H1 (cell line): Measurements from ENCODE around the gene METTL6. TPM values are rescaled to one million over a fixed set of nuclear protein-coding genes. Genes with fewer than 3 reads are reported as not detected.

Experiments used
- CTCF ChIA-PET: fragments of 300-600 bp; sonication (Branson Sonifier 250); formaldehyde crosslinking; loops from one replicate; lab custom pipeline; 2021; ENCODE audit not compliant: partially characterized antibody; lab: Charles Lee
- POLR2A ChIA-PET: fragments of 300-600 bp; sonication (Branson Sonifier 250); formaldehyde crosslinking; loops from one replicate; lab custom pipeline; 2021; ENCODE audit warnings: inconsistent platforms; ENCODE audit not compliant: partially characterized antibody; lab: Charles Lee
- DNase-seq, 2 experiments: peaks; one replicate each; pipeline versions ENCODE4 v3.0.0 to v3.0.0-alpha.2; 2010 to 2022; ENCODE audit warnings: low spot score in 2 of 2, low read depth in 1 of 2, mixed read lengths in 1 of 2
- FAIRE-seq: peaks from 2 replicates; lab custom pipeline; 2011; peaks lifted over from hg19 to GRCh38; lab: Jason Lieb, UNC
- H2AFZ ChIP-seq: 2 replicates; pipeline ENCODE4 v1.8.1; 2012; ENCODE audit warnings: low read length, inconsistent platforms
- H2AK5ac ChIP-seq: 2 replicates; pipeline ENCODE4 v1.6.1; 2013; ENCODE audit warnings: low read depth, low read length
- H2BK120ac ChIP-seq: replicated peaks from 2 replicates; pipeline ENCODE3; 2013; ENCODE audit warnings: low read depth, low read length, inconsistent platforms
- H2BK12ac ChIP-seq: 2 replicates; pipeline ENCODE4 v1.6.1; 2013; ENCODE audit warnings: low read depth, low read length
- H2BK15ac ChIP-seq: 2 replicates; pipeline ENCODE4 v1.6.1; 2013; ENCODE audit warnings: low read length
- H2BK20ac ChIP-seq: 2 replicates; pipeline ENCODE4 v1.6.1; 2013; ENCODE audit warnings: low read length
- H2BK5ac ChIP-seq: 2 replicates; pipeline ENCODE4 v1.6.1; 2013; ENCODE audit warnings: low read depth, low read length
- H3K14ac ChIP-seq: 2 replicates; pipeline ENCODE4 v1.6.1; 2013; ENCODE audit warnings: inconsistent platforms; ENCODE audit not compliant: insufficient read length
- H3K18ac ChIP-seq: 2 replicates; pipeline ENCODE4 v1.6.1; 2013; ENCODE audit warnings: low read length; ENCODE audit errors: extremely low read depth
- H3K23ac ChIP-seq: 2 replicates; pipeline ENCODE4 v1.6.1; 2013; ENCODE audit warnings: inconsistent platforms; ENCODE audit not compliant: insufficient read length
- H3K23me2 ChIP-seq: 2 replicates; pipeline ENCODE4 v1.6.1; 2013; ENCODE audit warnings: low read depth, low read length
- H3K27ac ChIP-seq: 2 replicates; pipeline ENCODE4 v1.6.1; 2011; ENCODE audit warnings: low read depth, low read length, inconsistent platforms
- H3K27me3 ChIP-seq, 4 experiments: replicated peaks in 1 of 4; 1 replicate in 1 of 4; 2 replicates in 3 of 4; pipeline versions ENCODE4 v1.6.1 to v1.8.1; 2011 to 2013; ENCODE audit warnings: low read length in 3 of 4, mild to moderate bottlenecking in 3 of 4, inconsistent platforms in 2 of 4, mixed read lengths in 2 of 4, moderate library complexity in 1 of 4; ENCODE audit not compliant: control insufficient read depth in 3 of 4, insufficient read depth in 3 of 4; ENCODE audit errors: extremely low read depth in 1 of 4
- H3K36me3 ChIP-seq, 4 experiments: 2 replicates each; pipeline versions ENCODE4 v1.6.1 to v1.8.1; 2011 to 2013; ENCODE audit warnings: mild to moderate bottlenecking in 4 of 4, low read length in 3 of 4, moderate library complexity in 2 of 4, control low read depth in 1 of 4, inconsistent platforms in 1 of 4; ENCODE audit not compliant: insufficient read depth in 4 of 4, control insufficient read depth in 2 of 4
- H3K4ac ChIP-seq: replicated peaks from 2 replicates; pipeline ENCODE3; 2013; ENCODE audit warnings: low read length, low read depth, mixed read lengths, inconsistent platforms; ENCODE audit not compliant: insufficient read length
- H3K4me1 ChIP-seq, 4 experiments: replicated peaks in 1 of 4; 1 replicate in 1 of 4; 2 replicates in 3 of 4; pipeline versions ENCODE4 v1.6.1 to v1.8.1; 2011 to 2013; ENCODE audit warnings: low read length in 3 of 4, inconsistent platforms in 2 of 4, mixed read lengths in 1 of 4; ENCODE audit not compliant: insufficient read depth in 4 of 4, control insufficient read depth in 3 of 4
- H3K4me2 ChIP-seq, 2 experiments: 2 replicates each; pipeline versions ENCODE4 v1.6.1 to v1.8.1; 2011 to 2013; ENCODE audit warnings: low read depth in 2 of 2, low read length in 2 of 2, control low read depth in 1 of 2, inconsistent platforms in 1 of 2, mild to moderate bottlenecking in 1 of 2; ENCODE audit not compliant: insufficient read depth in 1 of 2
- H3K4me3 ChIP-seq, 4 experiments: fragments of 200-600, 300-600 bp in 1 of 4; sonication (generic), shearing (Covaris generic), sonication (Bioruptor Twin) in 1 of 4; 2 replicates each; pipeline versions ENCODE4 v1.5.1 to v1.8.1; 2011 to 2016; ENCODE audit warnings: low read length in 4 of 4, low read depth in 3 of 4, control low read depth in 2 of 4, inconsistent platforms in 2 of 4, mild to moderate bottlenecking in 2 of 4, mixed read lengths in 1 of 4, moderate library complexity in 1 of 4; ENCODE audit not compliant: insufficient read depth in 2 of 4; ENCODE audit errors: extremely low read depth in 1 of 4
- H3K56ac ChIP-seq: replicated peaks from 2 replicates; pipeline ENCODE3; 2013; ENCODE audit warnings: low read depth, mild to moderate bottlenecking, mixed read lengths, low read length, inconsistent platforms; ENCODE audit not compliant: insufficient read length
- H3K79me1 ChIP-seq: 2 replicates; pipeline ENCODE4 v1.6.1; 2013; ENCODE audit warnings: low read depth, low read length, control low read depth
- H3K79me2 ChIP-seq, 2 experiments: 2 replicates each; pipeline versions ENCODE4 v1.6.1 to v1.8.1; 2012 to 2013; ENCODE audit warnings: low read length in 2 of 2, mild to moderate bottlenecking in 2 of 2, inconsistent platforms in 1 of 2; ENCODE audit not compliant: insufficient read depth in 2 of 2, control insufficient read depth in 1 of 2
- H3K9ac ChIP-seq, 4 experiments: replicated peaks in 1 of 4; 1 replicate in 1 of 4; 2 replicates in 3 of 4; pipeline versions ENCODE4 v1.6.1 to v1.8.1; 2011 to 2013; ENCODE audit warnings: low read depth in 3 of 4, low read length in 3 of 4, control low read depth in 2 of 4, mild to moderate bottlenecking in 2 of 4, moderate library complexity in 2 of 4, inconsistent platforms in 1 of 4; ENCODE audit errors: extremely low read depth in 1 of 4
- H3K9me3 ChIP-seq, 2 experiments: 2 replicates each; pipeline versions ENCODE4 v1.6.1 to v1.8.1; 2012 to 2013; ENCODE audit warnings: mild to moderate bottlenecking in 2 of 2, moderate library complexity in 2 of 2, control low read depth in 1 of 2, inconsistent platforms in 1 of 2, low read depth in 1 of 2, low read length in 1 of 2, mixed read lengths in 1 of 2; ENCODE audit not compliant: insufficient read depth in 2 of 2
- H4K20me1 ChIP-seq, 2 experiments: replicated peaks in 1 of 2; 2 replicates each; pipeline versions ENCODE3 to v1.8.1; 2011 to 2013; ENCODE audit warnings: inconsistent platforms in 2 of 2, low read length in 2 of 2, mild to moderate bottlenecking in 1 of 2; ENCODE audit not compliant: insufficient read depth in 2 of 2, control insufficient read depth in 1 of 2
- H4K5ac ChIP-seq: 2 replicates; pipeline ENCODE4 v1.6.1; 2013; ENCODE audit warnings: low read length, low read depth, mixed read lengths, inconsistent platforms; ENCODE audit not compliant: insufficient read length
- H4K8ac ChIP-seq: 2 replicates; pipeline ENCODE4 v1.8.0; 2013; ENCODE audit warnings: mild to moderate bottlenecking, moderate library complexity, low read length, inconsistent platforms; ENCODE audit not compliant: insufficient read depth; ENCODE audit errors: extremely low read depth
- H4K91ac ChIP-seq: replicated peaks from 2 replicates; pipeline ENCODE3; 2013; ENCODE audit warnings: low read length, mixed read lengths, inconsistent platforms; ENCODE audit not compliant: insufficient read length
- SIN3A ChIP-seq, 2 experiments: IDR thresholded peaks in 1 of 2; conservative IDR thresholded peaks in 1 of 2; 2 replicates each; pipeline ENCODE4 v1.6.1; 2011 to 2012; ENCODE audit warnings: low read length in 2 of 2, improper control_type of control experiment in 1 of 2, low read depth in 1 of 2, mild to moderate bottlenecking in 1 of 2
- WGBS, 2 experiments: shearing (Covaris generic) in 1 of 2; methylation state at CpG; one replicate each; pipeline versions ENCODE4 v1.1.6 to v1.1.7; 2013 to 2015; ENCODE audit warnings: low lambda C conversion rate in 2 of 2, mixed read lengths in 2 of 2, inconsistent platforms in 1 of 2, low coverage in 1 of 2, missing lambda C conversion rate in 1 of 2; ENCODE audit not compliant: insufficient replicate concordance in 2 of 2, insufficient coverage in 1 of 2, insufficient read length in 1 of 2; ENCODE audit errors: extremely low coverage in 1 of 2, missing lambda C conversion rate in 1 of 2; 5-methylcytosine and 5-hydroxymethylcytosine counted together
- polyA plus RNA-seq, 7 experiments: library from polyadenylated mRNA; depleted of rRNA in 3 of 7; stranded (reverse) in 5 of 7; unstranded in 2 of 7; fragments of >200 nt in 5 of 7; fragments of 200-250 nt in 2 of 7; gene quantifications; 1 replicate in 5 of 7; 2 replicates in 1 of 7; 4 replicates in 1 of 7; pipeline versions ENCODE4 v1.2.1 to v1.2.3, GENCODE V29; 2011 to 2013; ENCODE audit warnings: missing spikeins in 2 of 7, mixed read lengths in 2 of 7
- total RNA-seq: library from RNA; stranded (reverse); fragmentation: NEBNext Ultra II Directional; extraction: Animal tissue kit (Norgen Biotek cat#: 25700); gene quantifications from 2 replicates; pipeline ENCODE4 v1.2.1, GENCODE V29; 2021
- TF ChIP-seq, protein P1 (sequence below): IDR thresholded peaks from 2 replicates; pipeline ENCODE4 v1.6.1; 2012; ENCODE audit warnings: inconsistent platforms

METTL6 gene
- total and polyA plus RNA-seq, 2 of the 8 experiments (the other 6 are each of a cell fraction or from before 2014, with no cell fraction given): 18.4 to 20.0 TPM

DNA sequence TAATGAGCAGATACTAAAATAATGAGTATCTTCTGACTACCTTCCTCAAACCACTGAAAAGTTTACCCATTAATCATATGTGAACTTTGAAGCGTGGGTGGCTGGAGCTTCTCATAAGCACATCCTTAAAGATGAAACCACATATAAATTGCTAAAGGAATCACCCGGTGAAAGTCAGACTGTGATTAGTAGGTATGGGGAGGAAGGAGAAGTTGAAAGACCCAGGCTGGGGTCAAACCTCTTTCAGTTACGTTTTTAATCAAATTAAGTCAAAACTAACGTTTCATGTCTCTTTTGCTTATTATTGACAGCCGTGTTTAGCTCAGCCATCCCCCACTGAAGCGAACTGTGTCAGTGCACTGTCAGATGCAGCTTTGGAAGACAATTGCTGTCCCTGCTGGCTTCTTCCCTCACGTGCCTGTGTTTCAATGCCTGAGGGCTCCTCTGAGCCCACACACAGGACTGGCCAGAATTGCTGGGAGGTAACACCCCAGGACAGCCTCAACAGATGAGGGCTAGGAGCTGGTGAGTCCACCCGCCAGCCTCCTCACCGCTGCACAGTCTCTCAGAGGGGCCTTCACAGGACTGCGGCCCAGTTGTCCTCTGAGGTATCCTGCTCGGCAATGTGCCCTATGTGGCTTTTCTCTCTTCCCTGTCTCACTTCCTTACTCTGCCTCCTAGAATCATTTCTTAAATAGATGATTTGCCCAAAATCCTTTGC is 65.7 kb downstream of the METTL6 start:
- H3K23me2 ChIP-seq: no peaks in the 10 kb centered on the region
- CTCF ChIA-PET: interaction anchor here (0.7 to 2.5 kb wide), 13 partner anchors 8 to 159 kb away, joined by 3 to 24 read pairs (median 4); no protein-coding TSS in a partner anchor
- H3K4me3 ChIP-seq: no peak overlapping the region
- H4K20me1 ChIP-seq: no peaks in the 10 kb centered on the region
- H3K23ac ChIP-seq: no peak overlapping the region
- H3K36me3 ChIP-seq: no peaks in the 10 kb centered on the region
- H3K56ac ChIP-seq: no peak overlapping the region
- H4K5ac ChIP-seq: no peak overlapping the region
- FAIRE-seq (no peak), DNase-seq (no peak)
- no peak overlapping the region for H2BK120ac ChIP-seq
- H3K9me3 ChIP-seq: no peaks in the 10 kb centered on the region
- H3K27me3 ChIP-seq: peaks cover 0 to 1% (median 0%) of the 10 kb centered on the region in 4 experiments; a peak in 2 of 7 replicates
- no peak overlapping the region for H2AK5ac ChIP-seq
- H3K4me1 ChIP-seq: peaks cover 0 to 10% (median 4%) of the 10 kb centered on the region in 4 experiments; a peak in 5 of 7 replicates
- H3K14ac ChIP-seq: no peak overlapping the region
- POLR2A ChIA-PET: no interaction called here
- WGBS, 2 experiments: 76% methylated on average over 11 of the region's 11 CpGs; no CpG with 5 or more reads in 1 of the 2 experiments
- H2BK20ac ChIP-seq: no peak overlapping the region
- no peak overlapping the region for H3K9ac ChIP-seq
- no peak overlapping the region for H4K8ac ChIP-seq
- H2BK5ac ChIP-seq: no peak overlapping the region
- no peak overlapping the region for H2BK15ac ChIP-seq
- H2BK12ac ChIP-seq: no peak overlapping the region
- peak overlapping the region; percentile 28; the same call in 1 of the 2 replicates for H2AFZ ChIP-seq
- no peaks in the 10 kb centered on the region for H3K79me2 ChIP-seq
- no peak overlapping the region for H3K4ac ChIP-seq
- peak overlapping the region in 1 of 2 experiments; percentile 11; a peak in 1 of 4 replicates for H3K4me2 ChIP-seq
- H4K91ac ChIP-seq: no peak overlapping the region
- H3K27ac ChIP-seq: no peak overlapping the region
- TF ChIP-seq, protein P1, sequence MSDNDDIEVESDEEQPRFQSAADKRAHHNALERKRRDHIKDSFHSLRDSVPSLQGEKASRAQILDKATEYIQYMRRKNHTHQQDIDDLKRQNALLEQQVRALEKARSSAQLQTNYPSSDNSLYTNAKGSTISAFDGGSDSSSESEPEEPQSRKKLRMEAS: peak; percentile 52; the same call in 1 of the 2 replicates
- no peak for TF ChIP-seq SIN3A (conservative IDR thresholded peaks at IDR 0.05 in 1 of 2, IDR thresholded peaks at IDR 0.05 in 1 of 2; ENCODE audit: low read depth in 1 of 2, low read length in 2 of 2)
- TF ChIP-seq, all 59 proteins: peak for 1
- Histone ChIP-seq H3K79me1 (no peaks in the 10 kb centered on the region), H3K18ac (no peak overlapping the region)
